Mucosa of rectum (tissue), 2 donors: Measurements from ENCODE around the gene ZNF385A.

Experiments used
- H3K27ac ChIP-seq, 2 donors: one replicate each; pipeline ENCODE4 v1.7.0; 2013; ENCODE audit warnings: inconsistent platforms in 2 of 2, low read depth in 2 of 2, low read length in 2 of 2
- H3K27me3 ChIP-seq, 2 donors: one replicate each; pipeline ENCODE4 v1.7.0; 2013; ENCODE audit warnings: low read length in 2 of 2; ENCODE audit not compliant: control insufficient read depth in 2 of 2, insufficient read depth in 2 of 2
- H3K36me3 ChIP-seq, 2 donors: one replicate each; pipeline ENCODE4 v1.7.0; 2013; ENCODE audit warnings: low read length in 2 of 2; ENCODE audit not compliant: control insufficient read depth in 2 of 2, insufficient read depth in 2 of 2
- H3K4me1 ChIP-seq, 2 donors: one replicate each; pipeline ENCODE4 v1.7.0; 2013; ENCODE audit warnings: low read length in 2 of 2, mild to moderate bottlenecking in 1 of 2; ENCODE audit not compliant: control insufficient read depth in 2 of 2, insufficient read depth in 2 of 2
- H3K4me3 ChIP-seq, 2 donors: one replicate each; pipeline ENCODE4 v1.7.0; 2013; ENCODE audit warnings: low read length in 2 of 2
- H3K9ac ChIP-seq, 2 donors: one replicate each; pipeline ENCODE4 v1.7.0; 2013; ENCODE audit warnings: low read length in 2 of 2, low read depth in 1 of 2, mild to moderate bottlenecking in 1 of 2
- H3K9me3 ChIP-seq, 2 donors: one replicate each; pipeline ENCODE4 v1.7.0; 2013; ENCODE audit warnings: low read length in 2 of 2; ENCODE audit not compliant: control insufficient read depth in 2 of 2
- donor health status: healthy.
- donor health status: Normal muscosa, but diverticular disease.

ZNF385A gene

GRCh38 chr12:54404061-54405004 is 19.8 kb upstream of the ZNF385A start:
- Histone ChIP-seq H3K4me3 (no peak overlapping the region), H3K27me3 (no peaks in the 10 kb centered on the region), H3K4me1 (no peaks in the 10 kb centered on the region), H3K27ac (no peak overlapping the region), H3K9me3 (no peaks in the 10 kb centered on the region), H3K36me3 (peaks cover 29 to 40% of the 10 kb centered on the region in 2 donors), H3K9ac (no peak overlapping the region)

GRCh38 chr12:54401119-54401518 is 16.6 kb upstream of the ZNF385A start:
- H3K27ac ChIP-seq, result no peak overlapping the region
- peaks cover 33 to 43% of the 10 kb centered on the region in 2 donors for H3K36me3 ChIP-seq

GRCh38 chr12:54398995-54399793 is 14.7 kb upstream of the ZNF385A start:
- Histone ChIP-seq H3K9ac (no peak overlapping the region), H3K9me3 (no peaks in the 10 kb centered on the region), H3K4me1 (no peaks in the 10 kb centered on the region), H3K4me3 (no peak overlapping the region), H3K27ac (no peak overlapping the region), H3K36me3 (peaks cover 29 to 48% of the 10 kb centered on the region in 2 donors), H3K27me3 (no peaks in the 10 kb centered on the region)

More at GRCh38 chr12:54401119-54401518, 16.6 kb upstream of the ZNF385A start:
- no peak overlapping the region for H3K4me3 ChIP-seq
- no peaks in the 10 kb centered on the region for H3K27me3 ChIP-seq
- no peaks in the 10 kb centered on the region for H3K4me1 ChIP-seq
- H3K9me3 ChIP-seq, result no peaks in the 10 kb centered on the region
- H3K9ac ChIP-seq, result no peak overlapping the region

DNA sequence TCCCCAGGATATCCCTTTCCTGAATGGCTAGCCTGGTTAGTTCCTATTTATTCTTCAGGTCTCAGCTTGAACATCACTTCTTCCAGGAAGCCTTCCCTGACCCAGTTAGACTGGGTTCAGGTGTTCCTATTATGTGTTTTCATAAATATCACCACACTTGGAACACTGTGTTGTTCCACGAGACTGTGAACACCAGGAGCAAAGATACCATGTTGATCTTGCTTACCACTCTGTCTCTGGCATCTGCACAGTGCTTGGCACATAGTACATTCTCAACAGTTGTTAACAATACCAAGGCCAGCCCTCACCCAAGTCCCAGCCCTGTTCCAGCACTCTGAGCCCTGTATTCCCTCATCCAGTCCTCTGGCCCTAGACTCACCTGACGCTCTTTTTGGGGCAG is 13.7 kb upstream of the ZNF385A start:
- Histone ChIP-seq H3K4me3 (no peak overlapping the region), H3K4me1 (no peaks in the 10 kb centered on the region), H3K9me3 (no peaks in the 10 kb centered on the region), H3K27me3 (no peaks in the 10 kb centered on the region), H3K9ac (no peak overlapping the region), H3K27ac (no peak overlapping the region), H3K36me3 (peaks cover 21 to 42% of the 10 kb centered on the region in 2 donors)

GRCh38 chr12:54397157-54397556 is 12.6 kb upstream of the ZNF385A start:
- peaks cover 17 to 36% of the 10 kb centered on the region in 2 donors for H3K36me3 ChIP-seq
- H3K27ac ChIP-seq, result no peak overlapping the region
- no peak overlapping the region for H3K9ac ChIP-seq
- H3K4me1 ChIP-seq, result no peaks in the 10 kb centered on the region
- peaks cover 0 to 4% of the 10 kb centered on the region in 2 donors for H3K27me3 ChIP-seq
- H3K4me3 ChIP-seq, result no peak overlapping the region
- no peaks in the 10 kb centered on the region for H3K9me3 ChIP-seq

DNA sequence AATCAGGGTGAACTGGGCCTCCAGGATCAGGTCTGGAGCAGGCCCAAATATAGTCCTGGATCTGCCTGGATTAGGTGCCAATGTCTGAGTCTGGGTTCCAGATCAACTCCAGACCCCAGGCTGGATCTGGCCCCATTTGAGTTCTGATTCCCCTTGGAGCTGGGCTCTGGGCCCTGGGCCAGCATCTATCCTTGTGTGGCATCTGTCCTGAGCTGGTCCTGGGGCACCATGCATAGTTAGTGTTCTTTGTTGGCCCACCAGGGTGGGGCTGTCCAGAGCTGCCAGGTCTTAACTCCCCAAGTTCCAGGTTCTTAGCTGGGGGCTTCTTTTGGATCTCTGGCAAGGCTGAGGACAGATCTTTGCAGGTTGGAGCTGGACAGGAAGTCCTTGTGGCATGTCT is 11.0 kb upstream of the ZNF385A start:
- Histone ChIP-seq H3K36me3 (peaks cover 12 to 26% of the 10 kb centered on the region in 2 donors), H3K9ac (no peak overlapping the region), H3K27ac (no peak overlapping the region), H3K4me1 (no peaks in the 10 kb centered on the region), H3K4me3 (no peak overlapping the region), H3K9me3 (no peaks in the 10 kb centered on the region), H3K27me3 (peaks cover 0 to 4% of the 10 kb centered on the region in 2 donors)

DNA sequence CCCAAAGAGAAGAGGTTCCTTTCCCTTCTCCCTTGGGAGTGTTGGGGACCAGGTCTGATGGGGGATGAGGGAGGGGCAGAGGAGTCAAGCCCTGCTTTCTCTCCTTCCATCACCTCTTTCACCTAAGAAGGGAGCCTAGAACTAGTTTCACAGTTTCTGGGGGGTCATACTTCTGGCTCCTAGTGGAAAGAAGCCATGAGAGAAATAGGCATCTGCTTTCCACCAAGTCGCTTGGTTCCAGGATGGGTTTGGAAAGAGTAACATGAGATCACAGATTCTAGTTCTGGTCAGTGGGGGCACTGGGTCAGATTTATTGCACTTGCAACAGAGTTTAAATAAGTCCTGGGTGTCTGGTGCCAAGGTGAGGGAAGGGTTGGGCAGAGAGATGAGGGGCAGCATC is 10.5 kb upstream of the ZNF385A start:
- no peak overlapping the region for H3K27ac ChIP-seq
- peaks cover 12 to 24% of the 10 kb centered on the region in 2 donors for H3K36me3 ChIP-seq
- no peaks in the 10 kb centered on the region for H3K4me1 ChIP-seq
- H3K4me3 ChIP-seq, result no peak overlapping the region
- peaks cover 0 to 4% of the 10 kb centered on the region in 2 donors for H3K27me3 ChIP-seq
- H3K9ac ChIP-seq, result no peak overlapping the region
- no peaks in the 10 kb centered on the region for H3K9me3 ChIP-seq

DNA sequence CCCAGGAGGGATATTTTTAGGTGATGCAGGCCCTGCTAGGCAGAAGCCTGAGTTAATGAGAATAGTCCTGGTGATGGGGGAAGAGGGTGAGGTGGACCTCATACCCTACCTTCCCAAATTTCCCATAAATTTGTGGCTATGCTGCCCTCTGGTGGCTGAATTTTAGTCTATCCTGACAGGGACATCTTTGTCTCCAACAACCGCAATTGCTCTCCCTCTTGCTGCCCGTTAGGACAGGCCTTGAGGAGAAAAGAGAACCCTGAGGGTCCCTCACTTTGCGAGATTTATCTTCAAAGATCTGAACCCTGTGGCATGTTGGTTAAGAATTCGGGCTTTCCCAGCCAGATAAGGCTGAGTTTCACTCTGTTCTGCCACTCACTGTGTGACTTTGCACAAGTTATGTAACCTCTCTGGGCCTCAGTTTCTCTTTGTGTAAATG is 9.8 kb upstream of the ZNF385A start:
- no peaks in the 10 kb centered on the region for H3K4me1 ChIP-seq

GRCh38 chr12:54393743-54394142 is 9.2 kb upstream of the ZNF385A start:
- no peaks in the 10 kb centered on the region for H3K9me3 ChIP-seq
- H3K27me3 ChIP-seq, result peaks cover 0 to 4% of the 10 kb centered on the region in 2 donors
- H3K36me3 ChIP-seq, result peaks cover 12 to 20% of the 10 kb centered on the region in 2 donors
- no peak overlapping the region for H3K4me3 ChIP-seq
- H3K9ac ChIP-seq, result no peak overlapping the region
- no peak overlapping the region for H3K27ac ChIP-seq
- no peaks in the 10 kb centered on the region for H3K4me1 ChIP-seq

More for the DNA sequence above, 9.8 kb upstream of the ZNF385A start:
- Histone ChIP-seq H3K9me3 (no peaks in the 10 kb centered on the region), H3K9ac (no peak overlapping the region), H3K27ac (no peak overlapping the region), H3K27me3 (peaks cover 0 to 4% of the 10 kb centered on the region in 2 donors), H3K36me3 (peaks cover 12 to 21% of the 10 kb centered on the region in 2 donors), H3K4me3 (no peak overlapping the region)

DNA sequence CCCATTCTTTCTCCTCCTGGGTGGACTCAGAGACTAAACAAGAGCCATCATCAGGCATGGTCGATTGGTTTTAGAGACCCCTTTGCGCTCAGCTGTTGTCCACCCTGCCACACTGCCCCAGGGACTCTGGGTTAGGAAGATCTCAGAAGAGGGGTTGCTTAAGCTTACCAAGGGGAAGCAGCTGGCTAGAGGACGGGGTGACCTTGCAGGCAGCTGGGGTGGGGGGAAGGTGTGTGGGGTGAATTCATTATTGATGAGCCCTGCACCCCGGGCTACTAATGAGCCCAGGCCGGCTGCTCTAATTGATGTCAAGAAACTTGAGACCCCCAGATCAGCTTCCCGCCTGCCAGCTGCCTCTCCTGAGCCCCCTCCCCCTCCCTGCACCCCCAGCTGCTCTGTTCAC is 8.7 kb upstream of the ZNF385A start:
- no peak overlapping the region for H3K9ac ChIP-seq
- peaks cover 0 to 4% of the 10 kb centered on the region in 2 donors for H3K27me3 ChIP-seq
- peaks cover under 1 to 3% of the 10 kb centered on the region in 2 donors for H3K4me1 ChIP-seq
- H3K36me3 ChIP-seq, result peaks cover 8 to 17% of the 10 kb centered on the region in 2 donors
- no peaks in the 10 kb centered on the region for H3K9me3 ChIP-seq
- H3K4me3 ChIP-seq, result no peak overlapping the region
- no peak overlapping the region for H3K27ac ChIP-seq
